HG02610 (cell line): Measurements from ENCODE around the gene IFRD1.

Source experiments
- ATAC-seq: cut with Tn5 transposase; IDR thresholded peaks from one replicate; pipeline ENCODE4 v1.9.1; 2021; ENCODE audit warnings: mild to moderate bottlenecking, moderate library complexity; ENCODE audit not compliant: unreplicated experiment

The IFRD1 gene

GRCh38 chr7:112484671-112485167 lies 34.5 kb downstream of the IFRD1 start:
- ATAC-seq, result no peak

- no peak for ATAC-seq
Measured at GRCh38 chr7:112485766-112486165, 35.5 kb downstream of the IFRD1 start.

GRCh38 chr7:112487457-112488263 lies 37.4 kb downstream of the IFRD1 start:
- no peak for ATAC-seq

GRCh38 chr7:112488264-112488552 lies 37.9 kb downstream of the IFRD1 start:
- ATAC-seq, result no peak

- ATAC-seq, result no peak
Measured at GRCh38 chr7:112492186-112492585, 41.9 kb downstream of the IFRD1 start.

GRCh38 chr7:112494656-112495055 lies 44.4 kb downstream of the IFRD1 start:
- ATAC-seq, result no peak

- ATAC-seq, result no peak
Measured at GRCh38 chr7:112495156-112495788, 45.0 kb downstream of the IFRD1 start.

- peak; percentile 60 for ATAC-seq
Measured at GRCh38 chr7:112495810-112496462, 45.7 kb downstream of the IFRD1 start.

GRCh38 chr7:112497481-112497880 lies 47.2 kb downstream of the IFRD1 start:
- peak; percentile 55 for ATAC-seq

GRCh38 chr7:112500619-112501018 lies 50.4 kb downstream of the IFRD1 start:
- no peak for ATAC-seq

GRCh38 chr7:112501801-112502503 lies 51.7 kb downstream of the IFRD1 start:
- ATAC-seq, result no peak

GRCh38 chr7:112502700-112503099 lies 52.4 kb downstream of the IFRD1 start:
- no peak for ATAC-seq

- ATAC-seq, result no peak
Measured at GRCh38 chr7:112503361-112503972, 53.2 kb downstream of the IFRD1 start.

GRCh38 chr7:112504093-112504695 lies 53.9 kb downstream of the IFRD1 start:
- no peak for ATAC-seq

GRCh38 chr7:112505495-112505894 lies 55.2 kb downstream of the IFRD1 start:
- ATAC-seq, result no peak

- ATAC-seq, result no peak
Measured at GRCh38 chr7:112508404-112508803, 58.1 kb downstream of the IFRD1 start.

- no peak for ATAC-seq
Measured at GRCh38 chr7:112509402-112509801, 59.1 kb downstream of the IFRD1 start.

GRCh38 chr7:112510001-112510742 lies 59.9 kb downstream of the IFRD1 start:
- ATAC-seq, result peak; percentile 83

GRCh38 chr7:112510743-112511110 lies 60.5 kb downstream of the IFRD1 start:
- no peak for ATAC-seq
